ENCODE results near the gene ADAMTSL3. TPM values are rescaled to one million over a fixed set of nuclear protein-coding genes. Genes with fewer than 3 reads are reported as not detected.
A peak's percentile ranks its signal among the peaks of the same experiment; 100 is the strongest.

Gene ADAMTSL3
- total RNA-seq, 1 experiment from 2014 or later = not detected

DNA sequence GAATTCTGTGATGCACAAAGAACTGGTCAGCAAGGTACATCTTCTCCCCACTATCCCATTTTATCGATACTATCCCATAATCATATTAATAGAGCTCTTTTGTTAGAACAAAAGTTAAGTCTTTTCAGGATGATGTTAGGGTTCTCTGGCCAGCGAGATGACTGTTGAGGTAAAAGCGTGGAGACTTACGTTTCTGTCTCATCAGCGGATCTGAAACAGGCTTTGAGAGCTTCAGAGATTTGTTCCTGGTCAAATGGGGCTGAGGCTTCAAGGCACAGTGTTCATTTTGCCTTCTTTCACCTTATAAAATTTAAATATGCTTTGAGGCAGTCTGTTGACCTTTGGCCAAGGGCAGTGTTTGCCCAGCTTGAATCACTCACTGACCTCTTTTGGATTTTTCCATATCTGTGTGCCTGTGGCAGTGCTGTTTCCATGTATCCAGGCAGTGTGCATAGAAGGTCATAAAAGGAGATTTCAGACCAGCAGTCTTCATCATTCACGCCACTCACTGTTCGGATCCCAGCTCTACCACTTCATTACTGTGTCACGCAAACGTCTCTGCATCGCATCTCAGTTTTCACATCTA, 3.1 kb downstream of the ADAMTSL3 start:
- no peak for DNase-seq (ENCODE audit: low read depth)

GRCh38 chr15:83657549-83657948, 3.6 kb downstream of the ADAMTSL3 start:
- no peak for DNase-seq (ENCODE audit: low read depth)

- no peak for DNase-seq (ENCODE audit: low read depth)
These were observed 4.8 kb downstream of the ADAMTSL3 start for GRCh38 chr15:83658430-83659416.

DNA sequence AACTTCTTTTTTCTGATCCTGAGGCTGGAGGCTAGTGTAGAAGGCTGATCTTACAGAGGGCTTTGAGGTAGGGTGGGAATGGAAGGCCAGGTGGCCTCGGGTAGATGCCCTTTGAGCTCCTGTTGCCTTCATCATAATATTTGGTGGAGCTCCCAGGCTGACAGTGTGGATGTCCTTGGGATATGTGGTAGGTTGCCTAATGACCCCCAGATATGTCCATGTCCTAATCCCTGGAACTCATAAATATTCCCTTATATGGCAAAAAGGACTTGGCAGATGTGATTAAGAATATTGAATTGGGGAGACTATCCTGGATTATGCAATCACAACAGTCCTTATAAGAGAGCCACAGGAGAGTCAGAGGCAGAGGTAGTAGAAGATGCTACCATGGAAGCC, 5.5 kb downstream of the ADAMTSL3 start:
- no peak for DNase-seq (ENCODE audit: low read depth)

- DNase-seq (ENCODE audit: low read depth) = no peak
These were observed 11.6 kb downstream of the ADAMTSL3 start for GRCh38 chr15:83665480-83665879.

- no peak for DNase-seq (ENCODE audit: low read depth)
These were observed 16.8 kb downstream of the ADAMTSL3 start for GRCh38 chr15:83670672-83671229.

DNA sequence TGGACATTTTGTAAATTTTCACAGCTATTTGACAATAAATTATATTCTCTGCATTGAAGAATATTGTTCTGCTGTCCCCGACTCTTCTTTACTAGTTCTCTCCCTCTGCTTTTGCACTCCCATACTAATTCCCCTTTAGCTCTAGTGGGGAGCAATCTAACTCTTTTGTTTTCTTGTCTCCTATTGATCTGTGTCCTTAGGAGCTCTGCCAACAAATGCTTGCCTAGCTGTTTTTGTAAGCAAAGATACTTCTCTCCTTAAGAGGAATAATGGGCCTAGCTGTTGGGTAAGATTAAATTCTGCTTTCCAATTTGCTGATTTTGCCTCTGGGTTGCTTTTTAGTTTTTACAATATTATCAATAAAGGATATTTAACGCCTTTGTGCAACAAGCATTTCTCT, 17.7 kb downstream of the ADAMTSL3 start:
- DNase-seq (ENCODE audit: low read depth) = no peak

- DNase-seq (ENCODE audit: low read depth) = no peak
These were observed 19.5 kb downstream of the ADAMTSL3 start for GRCh38 chr15:83673385-83673784.

GRCh38 chr15:83682476-83683088, 28.7 kb downstream of the ADAMTSL3 start:
- DNase-seq (ENCODE audit: low read depth) = no peak

DNA sequence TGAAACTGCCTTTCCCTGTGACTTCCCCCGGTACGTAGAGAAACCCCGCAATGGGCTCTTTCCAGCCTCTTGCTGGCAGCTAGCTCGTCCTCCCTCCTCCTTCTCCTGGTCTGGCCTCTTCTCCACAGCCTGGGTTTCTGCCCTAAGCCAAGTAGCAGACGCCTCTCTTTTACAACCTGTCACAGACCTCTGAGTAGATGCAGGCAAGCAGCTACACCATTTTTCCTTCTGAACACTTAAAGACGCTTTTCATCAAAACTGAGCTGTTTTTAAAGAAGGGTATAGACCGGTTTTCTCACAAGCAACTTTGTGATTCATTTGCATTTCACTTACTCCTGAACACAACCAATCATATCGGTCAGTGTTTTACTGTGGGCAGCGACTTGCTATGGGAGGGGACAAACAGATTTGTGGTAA, 32.0 kb downstream of the ADAMTSL3 start:
- no peak for DNase-seq (ENCODE audit: low read depth)

DNA sequence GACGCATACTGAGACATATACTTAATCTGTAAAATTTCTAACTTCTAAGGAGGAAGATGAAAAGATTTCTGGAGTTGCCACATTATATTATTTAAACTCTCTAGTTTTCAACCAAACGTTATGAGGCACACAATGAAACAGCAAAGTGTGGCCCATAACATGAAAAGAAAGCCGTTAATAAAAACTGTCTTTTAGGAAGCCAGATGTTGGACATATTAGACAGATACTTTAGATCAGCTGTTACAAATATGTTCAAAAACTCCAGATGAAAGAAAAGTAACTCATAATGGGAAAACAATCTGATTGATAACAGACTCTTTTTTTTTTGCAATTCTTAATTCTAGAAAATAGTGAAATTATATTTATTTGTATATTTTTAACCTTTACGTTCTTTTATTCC, 34.3 kb downstream of the ADAMTSL3 start:
- no peak for DNase-seq (ENCODE audit: low read depth)

DNA sequence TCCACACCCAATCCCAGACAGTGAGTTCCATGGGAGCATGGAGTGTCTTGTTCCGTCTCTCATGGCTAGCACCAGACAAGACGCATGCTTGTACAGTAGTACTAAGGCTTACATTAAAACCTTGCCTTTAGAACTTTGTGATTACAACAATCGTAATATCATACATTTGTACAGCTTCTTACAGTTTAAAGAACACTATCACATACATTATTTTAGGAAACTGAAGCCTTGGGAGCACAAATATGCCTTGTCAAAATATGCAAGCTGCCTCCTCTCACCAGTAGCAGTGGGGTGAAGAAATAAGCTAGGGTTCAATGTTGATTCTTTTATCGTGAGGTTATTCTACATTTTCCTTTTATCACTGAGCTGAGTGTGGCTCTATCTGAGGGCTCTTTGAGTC, 36.8 kb downstream of the ADAMTSL3 start:
- DNase-seq (ENCODE audit: low read depth) = no peak

GRCh38 chr15:83692746-83693581, 39.0 kb downstream of the ADAMTSL3 start:
- no peak for DNase-seq (ENCODE audit: low read depth)

DNA sequence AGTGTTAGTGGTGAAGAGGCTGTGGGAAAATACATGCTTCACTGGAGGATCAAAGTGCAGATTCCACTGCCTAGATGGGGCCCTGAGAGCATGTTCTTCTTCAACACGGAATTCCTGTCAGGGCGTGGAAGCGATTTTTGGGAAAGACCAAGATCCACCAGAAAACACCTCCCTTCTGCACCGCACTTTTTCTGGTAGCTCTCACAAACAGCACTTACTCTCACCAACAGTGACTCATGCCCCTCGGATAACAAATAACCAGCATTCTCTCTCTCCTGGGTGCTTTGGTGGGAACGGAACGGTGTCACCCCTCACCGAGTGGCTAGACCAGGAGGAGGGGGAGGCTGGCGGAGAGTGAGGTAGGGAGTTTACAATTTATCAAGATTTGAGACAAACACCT, 40.1 kb downstream of the ADAMTSL3 start:
- peak; percentile 2 for DNase-seq (ENCODE audit: low read depth)

GRCh38 chr15:83694536-83694935, 40.6 kb downstream of the ADAMTSL3 start:
- DNase-seq (ENCODE audit: low read depth) = no peak

DNA sequence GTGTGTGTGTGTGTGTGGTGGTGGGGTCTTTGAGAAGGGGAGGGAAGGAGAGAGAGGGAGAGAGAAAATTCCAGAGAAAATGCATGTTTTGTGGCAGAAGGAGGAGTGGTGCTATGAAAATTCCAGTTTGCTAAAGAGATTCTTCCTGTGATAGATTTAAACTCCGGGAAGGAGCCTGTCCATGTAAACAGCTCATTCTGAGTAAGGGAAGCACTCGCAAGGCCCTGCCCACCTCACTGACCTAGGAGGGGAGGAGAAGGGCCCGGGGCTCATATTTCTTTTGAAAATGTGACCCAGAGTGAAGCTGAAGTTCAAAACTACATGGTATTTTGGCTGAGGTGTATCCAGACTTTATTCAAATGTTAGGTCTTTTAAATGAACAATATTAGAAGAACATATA, 41.3 kb downstream of the ADAMTSL3 start:
- no peak for DNase-seq (ENCODE audit: low read depth)

- DNase-seq (ENCODE audit: low read depth) = no peak
These were observed 42.0 kb downstream of the ADAMTSL3 start for GRCh38 chr15:83695901-83696425.

- no peak for DNase-seq (ENCODE audit: low read depth)
These were observed 43.8 kb downstream of the ADAMTSL3 start for GRCh38 chr15:83697716-83698115.

GRCh38 chr15:83698294-83698693, 44.4 kb downstream of the ADAMTSL3 start:
- DNase-seq (ENCODE audit: low read depth) = peak; percentile 0

DNA sequence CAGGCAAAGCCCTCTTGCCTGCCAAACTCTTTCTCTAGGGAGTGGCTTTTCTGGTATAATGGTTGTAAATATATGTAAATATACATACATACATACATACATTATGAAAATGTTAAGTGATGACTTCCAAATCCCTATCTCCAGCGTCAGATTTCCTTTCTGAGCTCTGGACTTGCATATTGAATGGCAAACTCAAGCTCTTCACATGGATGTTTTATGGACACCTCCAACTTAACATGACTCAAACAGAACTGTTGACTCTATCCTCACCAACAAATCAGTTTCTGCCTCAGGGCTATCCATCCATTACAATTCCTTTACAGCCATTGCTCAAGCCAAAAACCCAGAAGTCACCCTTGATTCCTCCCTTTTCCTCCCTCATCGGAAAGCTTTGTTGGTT, 45.1 kb downstream of the ADAMTSL3 start:
- DNase-seq (ENCODE audit: low read depth) = no peak

- DNase-seq (ENCODE audit: low read depth) = no peak
These were observed 46.2 kb downstream of the ADAMTSL3 start for GRCh38 chr15:83700082-83700481.

Measured in M059J (cell line).